ENCODE measurements around the gene KRTAP10-12.

The KRTAP10-12 gene

DNA sequence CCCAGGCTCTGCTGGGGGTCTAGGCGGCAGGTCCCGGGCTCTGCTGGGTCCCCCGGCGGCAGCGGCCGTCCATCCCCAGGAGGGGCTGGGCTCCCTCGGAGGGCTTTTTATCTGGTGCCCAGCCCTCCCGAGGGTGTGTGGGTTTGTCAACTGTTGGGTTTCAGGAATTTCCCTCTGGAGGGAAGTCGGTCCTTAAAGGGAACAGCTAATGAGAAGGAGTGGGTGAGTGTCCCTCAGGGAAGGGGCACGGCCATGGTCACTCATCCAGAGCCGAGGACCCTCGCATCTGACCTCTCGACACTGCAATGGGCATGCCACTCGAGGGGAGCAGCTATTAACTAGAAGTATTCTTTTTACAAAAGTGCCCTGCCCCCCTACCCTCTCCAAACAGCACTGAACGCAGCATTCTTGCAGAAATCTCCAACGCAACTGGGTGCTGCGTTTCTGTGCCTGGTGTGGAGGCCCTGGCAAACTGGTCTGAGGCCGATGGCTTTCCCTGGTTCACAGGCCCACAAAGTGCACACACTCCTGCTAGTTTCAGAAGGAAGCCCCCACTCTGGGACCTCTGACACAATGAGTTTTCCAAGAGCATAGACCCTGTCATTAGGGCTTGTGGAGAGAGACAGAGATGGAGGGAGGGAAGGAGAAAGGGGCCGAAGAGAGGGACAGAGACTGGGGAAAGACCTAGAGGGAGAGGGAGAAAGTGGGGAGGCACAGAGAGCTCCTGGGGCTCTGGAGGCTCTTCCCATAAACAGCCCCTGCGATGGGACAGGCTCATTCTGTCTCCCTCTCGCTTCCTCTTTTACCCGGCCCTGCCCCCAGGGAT lies 15.4 kb downstream of the KRTAP10-12 start:
- DNase-seq (ENCODE audit: low read depth, low spot score) = no peak

- DNase-seq (ENCODE audit: low read depth, low spot score) = no peak
These were observed 16.2 kb downstream of the KRTAP10-12 start for GRCh38 chr21:44713130-44713529.

DNA sequence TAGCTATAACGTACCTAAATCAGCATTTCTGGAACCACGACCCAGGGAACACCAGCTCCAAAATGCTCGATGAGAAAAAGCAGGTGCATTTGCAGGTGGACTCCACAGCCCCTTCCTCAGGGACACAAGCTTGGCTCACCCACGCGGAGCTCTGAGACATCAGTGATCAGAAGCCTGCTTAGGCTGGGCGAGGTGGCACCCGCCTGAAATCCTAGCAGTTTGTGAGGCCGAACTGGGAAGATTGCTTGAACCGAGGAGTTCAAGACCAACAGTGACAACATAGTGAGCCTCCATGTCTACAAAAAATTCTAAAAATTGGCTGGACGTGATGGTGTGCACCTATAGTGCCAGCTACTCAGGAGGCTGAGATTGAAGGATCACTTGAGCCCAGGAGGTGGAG lies 16.9 kb downstream of the KRTAP10-12 start:
- DNase-seq (ENCODE audit: low read depth, low spot score) = no peak

DNA sequence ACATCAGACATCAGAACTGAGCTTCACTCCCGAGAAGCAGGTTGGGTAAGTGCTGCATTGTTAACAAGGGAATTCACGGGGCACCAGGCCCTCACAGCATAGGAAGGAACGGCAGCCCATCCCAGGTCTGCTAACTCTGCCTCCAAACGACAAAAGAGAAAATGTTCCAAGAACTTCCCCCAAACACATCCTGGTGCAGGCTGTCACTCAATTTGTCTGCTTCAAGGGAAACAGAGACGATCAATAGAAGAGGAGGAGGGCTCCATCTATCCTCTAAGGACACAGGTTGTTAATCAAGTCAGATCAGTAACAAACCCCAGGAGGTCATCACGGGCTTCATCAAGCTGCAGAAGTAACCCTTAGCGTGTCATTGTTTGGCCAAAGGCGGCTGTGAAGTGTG lies 17.9 kb downstream of the KRTAP10-12 start:
- DNase-seq (ENCODE audit: low read depth, low spot score) = no peak

GRCh38 chr21:44716984-44717383 lies 20.0 kb downstream of the KRTAP10-12 start:
- DNase-seq (ENCODE audit: low read depth, low spot score) = no peak

DNA sequence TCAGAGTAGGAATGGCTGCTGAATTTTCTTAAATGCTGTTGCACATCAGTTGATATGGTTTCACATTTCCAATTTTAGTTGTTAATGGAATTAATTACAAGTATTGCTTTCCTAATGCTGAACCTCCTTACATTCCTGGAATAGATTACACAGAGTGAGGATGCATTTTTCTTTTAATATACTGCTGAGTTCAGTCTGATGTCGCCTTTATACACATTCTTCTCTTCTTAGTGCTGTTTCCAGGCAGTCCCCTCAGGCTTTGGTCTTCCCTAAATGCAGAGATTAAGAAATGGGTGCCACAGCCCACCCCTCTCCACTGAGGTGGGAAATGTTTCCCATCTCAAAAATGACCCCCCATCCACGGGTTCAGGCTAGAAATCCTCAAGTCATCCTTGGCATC lies 21.1 kb downstream of the KRTAP10-12 start:
- DNase-seq (ENCODE audit: low read depth, low spot score) = no peak

DNA sequence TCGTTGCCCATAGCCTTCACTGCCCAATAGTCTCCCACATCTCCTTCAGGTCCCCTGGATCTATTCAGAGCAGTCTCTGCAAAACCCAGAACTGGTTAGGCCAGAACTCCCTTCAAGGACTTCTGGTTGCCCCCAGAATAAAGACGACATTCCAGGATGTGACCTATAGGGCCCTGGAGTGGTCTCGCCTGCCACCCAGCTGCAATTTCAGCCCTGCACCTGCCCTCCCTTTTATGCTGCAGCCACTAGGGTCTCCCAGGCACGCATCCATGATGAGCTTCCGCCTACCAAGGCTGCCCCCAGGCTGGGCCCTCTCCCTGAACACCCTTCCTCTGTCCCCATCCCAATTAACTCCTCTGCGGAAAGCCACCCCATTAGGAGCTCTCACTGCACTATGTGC lies 21.6 kb downstream of the KRTAP10-12 start:
- DNase-seq (ENCODE audit: low read depth, low spot score) = no peak

DNA sequence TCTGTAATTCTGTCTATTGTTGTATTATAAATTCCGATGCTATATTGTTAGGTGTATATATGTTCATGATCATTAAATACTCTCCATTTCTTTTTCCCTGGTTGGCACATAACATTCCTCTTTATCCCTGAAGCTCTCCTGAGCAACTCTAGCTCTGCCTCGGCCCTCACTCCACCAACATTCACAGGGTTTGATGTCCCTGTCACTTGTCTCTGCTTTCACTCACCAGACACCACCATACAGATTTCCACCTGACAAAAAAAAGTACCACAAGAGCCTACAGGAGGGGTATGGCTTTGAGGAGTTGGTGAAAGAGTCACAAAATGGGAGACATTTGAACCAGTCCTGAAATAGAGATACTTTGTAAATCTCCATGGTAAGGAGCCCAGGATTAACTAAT lies 23.2 kb downstream of the KRTAP10-12 start:
- no peak for DNase-seq (ENCODE audit: low read depth, low spot score)

DNA sequence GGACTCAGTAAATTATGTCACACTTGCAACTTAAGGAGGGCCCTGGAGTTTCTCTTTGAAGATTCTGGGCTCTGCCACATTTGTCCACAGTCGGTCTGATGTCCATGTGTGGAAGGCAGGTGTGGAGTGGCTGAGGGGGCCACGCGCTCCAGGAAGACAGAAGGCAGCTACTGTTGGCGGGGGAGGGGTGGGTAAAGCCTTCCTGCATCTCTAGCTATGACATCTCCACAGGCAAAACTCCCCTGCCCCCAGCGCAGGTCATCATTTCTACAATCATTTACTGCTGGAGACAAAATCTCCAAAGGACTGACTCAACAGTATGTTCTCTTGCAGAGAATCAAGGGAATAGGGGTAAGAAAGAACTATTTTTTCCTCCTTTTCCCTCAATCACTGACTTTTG lies 25.8 kb downstream of the KRTAP10-12 start:
- DNase-seq (ENCODE audit: low read depth, low spot score) = no peak

DNA sequence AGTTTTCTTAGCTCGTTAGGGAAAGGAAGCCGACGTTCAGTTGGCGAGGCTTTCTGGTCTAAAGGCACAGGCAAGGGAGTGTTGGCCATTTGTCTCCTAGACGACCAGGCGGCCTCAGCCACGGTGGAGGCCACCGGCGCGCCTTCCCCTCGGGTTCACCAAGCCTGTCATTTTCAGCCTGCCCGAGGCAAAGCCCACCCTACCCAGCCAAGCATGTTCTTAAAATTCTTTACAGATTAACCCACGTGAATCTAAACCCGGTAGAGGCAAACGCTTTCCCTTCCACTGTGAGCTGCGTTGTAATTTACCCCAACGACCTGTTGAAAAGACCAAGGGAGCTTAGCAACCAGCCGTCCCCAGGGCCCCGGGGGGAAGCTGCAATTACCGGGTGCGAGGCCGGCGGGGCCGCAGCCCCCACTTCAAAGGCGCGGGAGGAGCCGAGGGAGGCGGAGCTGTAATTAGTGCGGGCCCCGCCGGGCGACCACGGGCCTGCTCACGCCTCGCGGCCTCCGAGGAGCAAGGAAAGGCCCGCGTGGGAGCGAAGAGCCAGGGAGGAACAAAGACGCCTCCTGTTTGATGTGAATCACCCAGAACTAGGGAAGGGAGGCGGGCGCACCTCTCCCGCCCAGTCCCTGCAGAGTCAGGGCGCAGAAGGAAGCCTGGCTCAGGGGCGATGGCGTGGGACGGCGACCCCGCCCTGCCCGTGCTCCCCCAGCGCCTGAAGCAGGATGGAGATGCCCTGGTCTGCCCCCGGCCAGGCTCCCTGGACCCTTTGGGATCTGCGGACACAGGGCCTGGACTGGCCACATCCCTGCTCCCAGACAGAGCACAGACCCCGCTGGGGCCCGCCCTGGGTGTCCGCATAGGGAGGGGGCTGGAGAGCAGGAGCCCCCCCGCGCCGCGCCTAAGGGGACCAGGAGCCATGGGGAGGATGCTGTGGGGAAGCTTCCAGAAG lies 26.5 kb downstream of the KRTAP10-12 start:
- DNase-seq (ENCODE audit: low read depth, low spot score) = no peak

GRCh38 chr21:44724196-44724595 lies 27.2 kb downstream of the KRTAP10-12 start:
- DNase-seq (ENCODE audit: low read depth, low spot score) = no peak

GRCh38 chr21:44724926-44725325 lies 28.0 kb downstream of the KRTAP10-12 start:
- no peak for DNase-seq (ENCODE audit: low read depth, low spot score)

DNA sequence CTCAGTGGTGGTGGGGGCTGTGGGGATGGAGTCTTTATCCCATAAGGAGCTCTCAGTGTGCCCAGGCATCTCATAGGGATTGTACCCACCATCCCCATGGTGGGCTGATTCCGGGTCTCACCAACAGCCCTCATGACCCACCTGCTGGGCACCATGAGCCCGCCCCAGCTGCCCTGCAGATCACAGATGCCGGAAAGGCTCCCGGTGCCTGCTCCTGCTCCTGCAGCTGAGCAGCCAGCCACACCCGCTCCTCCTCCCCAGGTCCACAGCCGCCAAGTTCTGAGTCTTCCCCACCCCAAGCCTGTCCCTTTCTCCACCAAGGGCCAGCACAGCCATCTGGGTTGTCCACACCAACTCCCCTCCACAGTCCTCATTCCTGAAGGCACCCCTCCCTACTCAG lies 29.9 kb downstream of the KRTAP10-12 start:
- DNase-seq (ENCODE audit: low read depth, low spot score) = no peak

DNA sequence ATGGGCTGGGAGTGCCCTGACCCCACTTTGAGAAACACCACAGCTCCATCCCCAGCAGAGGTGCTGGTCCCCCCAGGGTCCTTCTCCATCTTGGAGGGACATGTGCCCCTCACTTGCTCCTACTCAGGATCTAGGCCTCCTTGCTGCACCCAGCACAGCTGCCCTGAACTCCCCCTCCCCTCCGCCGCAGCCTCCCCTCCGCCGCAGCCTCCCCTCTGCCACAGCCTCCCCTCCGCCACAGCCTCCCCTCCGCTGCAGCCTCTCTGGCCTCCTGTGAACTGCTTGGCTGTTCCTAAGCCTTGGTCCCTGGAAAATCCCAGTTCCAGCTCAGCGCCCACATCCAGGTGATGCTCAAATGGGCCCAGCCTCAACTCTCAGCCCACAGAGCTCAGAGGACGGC lies 30.3 kb downstream of the KRTAP10-12 start:
- DNase-seq (ENCODE audit: low read depth, low spot score) = no peak

DNA sequence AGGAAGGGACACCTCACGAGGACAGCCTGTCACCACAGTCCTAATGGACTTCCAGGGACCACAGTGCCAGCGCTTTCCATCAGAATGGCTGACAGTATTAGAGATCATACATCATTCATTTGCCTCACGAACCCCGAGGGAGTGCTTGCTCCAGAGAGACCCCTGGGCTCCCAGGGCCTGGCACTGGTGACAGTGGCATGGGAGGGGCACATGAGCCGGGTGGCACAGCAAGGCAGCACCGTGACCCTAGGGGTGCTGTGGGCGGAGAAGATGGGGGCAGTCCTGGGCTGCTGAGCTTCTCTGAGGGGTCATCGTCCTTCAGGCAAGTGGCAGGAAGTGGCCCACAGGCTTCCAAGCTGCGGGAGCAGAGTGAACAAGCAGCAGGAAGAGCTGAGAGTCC lies 30.8 kb downstream of the KRTAP10-12 start:
- DNase-seq (ENCODE audit: low read depth, low spot score) = no peak

GRCh38 chr21:44728716-44729115 lies 31.7 kb downstream of the KRTAP10-12 start:
- no peak for DNase-seq (ENCODE audit: low read depth, low spot score)

DNA sequence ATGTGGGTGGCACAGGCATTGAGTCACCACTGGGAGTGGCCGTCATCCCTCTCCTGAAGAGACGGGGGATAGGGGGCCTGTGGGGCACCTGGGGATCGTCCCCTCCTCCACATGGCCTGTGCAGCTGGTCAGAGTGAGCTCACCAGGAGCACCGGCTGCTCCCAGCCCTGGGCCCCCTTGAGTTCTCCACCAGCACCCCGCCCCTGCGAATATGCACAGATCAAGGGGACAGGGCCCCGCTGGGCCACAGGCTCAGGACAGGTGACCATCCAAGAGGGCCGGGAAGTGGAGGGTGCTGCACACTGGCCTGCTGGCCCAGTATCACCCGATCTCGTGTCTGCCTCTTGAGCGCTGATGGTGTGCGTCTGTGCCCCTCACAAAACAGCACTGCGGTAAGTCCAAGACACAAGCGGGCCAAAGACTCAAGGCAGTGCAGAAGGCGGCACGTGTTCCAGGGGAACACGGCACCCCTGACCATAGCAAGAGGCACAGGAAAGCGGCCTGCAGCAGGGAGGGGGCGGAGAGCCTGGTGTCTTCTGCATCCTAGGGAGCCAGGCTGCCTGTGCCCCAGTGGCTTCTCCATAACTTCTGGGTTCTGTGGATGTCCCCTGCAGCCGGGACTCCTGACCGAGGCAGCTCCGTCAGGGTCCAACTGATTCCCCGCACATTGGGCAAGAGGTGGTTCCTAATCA lies 32.5 kb downstream of the KRTAP10-12 start:
- no peak for DNase-seq (ENCODE audit: low read depth, low spot score)

DNA sequence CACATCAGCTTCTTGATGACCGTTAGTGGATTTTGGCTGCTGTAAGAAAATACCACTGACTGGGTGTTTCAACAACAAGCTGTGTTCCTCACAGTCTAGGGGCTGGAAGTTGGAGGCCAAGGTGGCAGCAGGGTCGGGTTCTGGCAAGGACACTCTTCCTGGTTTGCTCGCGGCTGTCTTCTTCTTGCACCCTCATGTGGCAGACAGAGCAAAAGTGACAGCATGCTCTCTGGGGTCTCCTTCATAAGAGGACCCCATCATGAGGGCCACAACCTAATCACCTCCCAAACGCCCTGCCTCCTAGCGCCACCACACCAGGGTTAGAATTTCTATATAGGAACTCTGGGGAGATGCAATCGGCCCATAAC lies 33.0 kb downstream of the KRTAP10-12 start:
- no peak for DNase-seq (ENCODE audit: low read depth, low spot score)

DNA sequence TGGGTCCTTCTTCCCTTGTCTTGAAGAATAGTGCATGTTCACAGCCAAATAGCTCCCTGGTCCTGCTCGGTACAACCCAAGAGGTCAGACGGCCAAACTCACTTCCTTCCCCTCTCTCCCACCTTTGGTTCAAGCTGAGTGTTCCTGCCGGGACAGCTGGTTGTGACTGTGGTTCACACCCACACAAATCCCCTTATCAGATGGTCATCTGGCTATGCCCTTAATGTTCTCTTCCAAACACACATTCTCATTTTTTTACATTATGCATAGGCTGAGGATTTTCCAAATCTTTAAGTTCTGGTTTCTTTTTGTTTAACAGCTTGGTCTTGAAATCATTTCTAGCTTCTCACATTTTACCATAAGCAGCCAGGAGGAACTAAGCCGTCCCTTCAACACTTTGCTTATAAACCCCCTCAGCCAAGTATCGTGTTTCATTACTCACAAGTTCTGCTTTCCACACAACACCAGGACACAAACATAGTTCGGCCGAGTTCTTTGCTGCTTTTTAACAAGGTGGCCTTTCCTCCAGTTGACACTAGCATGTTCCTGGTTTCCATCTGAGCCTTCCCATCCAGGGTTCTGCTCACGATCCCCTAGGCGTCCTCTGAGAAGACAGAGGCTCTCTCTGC lies 34.1 kb downstream of the KRTAP10-12 start:
- DNase-seq (ENCODE audit: low read depth, low spot score) = no peak

DNA sequence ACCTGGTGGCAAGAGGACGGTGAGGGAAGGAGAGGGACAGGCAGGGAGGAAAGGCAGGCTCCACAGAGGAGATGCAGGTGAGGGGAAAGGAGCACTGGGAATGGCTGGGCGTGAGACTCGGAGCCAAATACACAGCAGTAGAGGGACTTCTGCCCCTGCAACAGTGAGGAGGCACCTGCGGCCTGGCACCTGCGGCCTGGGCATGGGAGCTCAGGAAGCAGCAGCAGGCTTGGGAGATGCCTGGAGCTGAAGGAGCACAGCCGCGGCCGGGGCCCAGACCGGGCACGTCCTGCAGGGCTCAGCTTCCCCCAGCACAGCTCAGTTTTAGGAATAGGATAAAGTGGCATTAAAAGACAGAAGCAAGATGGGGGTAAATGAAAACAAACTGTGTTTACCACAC lies 35.3 kb downstream of the KRTAP10-12 start:
- no peak for DNase-seq (ENCODE audit: low read depth, low spot score)

GRCh38 chr21:44732956-44733355 lies 36.0 kb downstream of the KRTAP10-12 start:
- no peak for DNase-seq (ENCODE audit: low read depth, low spot score)

All from iPS DF 19.7 (cell line).